Measurements from ENCODE around the gene RAB41.
"Not testable (repeated sequence)": the region's sequence is repeated elsewhere in the genome, so short reads cannot be mapped to it uniquely, and the experiment has no call there.

Gene RAB41

GRCh38 chrX:70264784-70265183 lies 17.2 kb upstream of the RAB41 start:
- no peak for TF ChIP-seq ZNF274 (IDR thresholded peaks at IDR 0.05; ENCODE audit: low read depth, low read length)
- H3K4me3 ChIP-seq (ENCODE audit: low read length) = no peak overlapping the region

GRCh38 chrX:70268034-70268433 lies 13.9 kb upstream of the RAB41 start, which contains the start of gene ARR3:
ARR3 (plus strand) TSS chrX:70268334; CDS start chrX:70269386, 1,052 bp downstream.
- TF ChIP-seq ZNF274 (IDR thresholded peaks at IDR 0.05; ENCODE audit: low read depth, low read length) = no peak
- H3K4me3 ChIP-seq (ENCODE audit: low read length) = no peak within 1 kb of the TSS

GRCh38 chrX:70274029-70274428 lies 7.9 kb upstream of the RAB41 start:
- not testable (repeated sequence) for H3K4me3 ChIP-seq (ENCODE audit: low read length)

- H3K4me3 ChIP-seq (ENCODE audit: low read length) = no peak overlapping the region
- no peak for TF ChIP-seq ZNF274 (IDR thresholded peaks at IDR 0.05; ENCODE audit: low read depth, low read length)
These were observed 2.9 kb upstream of the RAB41 start for GRCh38 chrX:70279081-70279480.

- H3K4me3 ChIP-seq (ENCODE audit: low read length) = no peak overlapping the region
- no peak for TF ChIP-seq ZNF274 (IDR thresholded peaks at IDR 0.05; ENCODE audit: low read depth, low read length)
These were observed 1.4 kb upstream of the RAB41 start for GRCh38 chrX:70280573-70280972.

- H3K4me3 ChIP-seq (ENCODE audit: low read length) = peak overlapping the region; percentile 61
- no peak for TF ChIP-seq ZNF274 (IDR thresholded peaks at IDR 0.05; ENCODE audit: low read depth, low read length)
These were observed 7.3 kb downstream of the RAB41 start for GRCh38 chrX:70289168-70289792.

GRCh38 chrX:70289793-70290770 lies 8.1 kb downstream of the RAB41 start, which contains the start of the genes KIF4A and PDZD11:
KIF4A (plus strand) TSS chrX:70290104; CDS start chrX:70290459, 355 bp downstream.
PDZD11 (minus strand) TSS chrX:70289927; CDS start chrX:70289341, 586 bp downstream.
- peak within 1 kb of the TSS; percentile 61 for H3K4me3 ChIP-seq (ENCODE audit: low read length)
- TF ChIP-seq ZNF274 (IDR thresholded peaks at IDR 0.05; ENCODE audit: low read depth, low read length) = no peak

GRCh38 chrX:70292788-70293187 lies 10.8 kb downstream of the RAB41 start:
- no peak overlapping the region for H3K4me3 ChIP-seq (ENCODE audit: low read length)
- no peak for TF ChIP-seq ZNF274 (IDR thresholded peaks at IDR 0.05; ENCODE audit: low read depth, low read length)

GRCh38 chrX:70293621-70294020 lies 11.6 kb downstream of the RAB41 start:
- no peak for TF ChIP-seq ZNF274 (IDR thresholded peaks at IDR 0.05; ENCODE audit: low read depth, low read length)

GRCh38 chrX:70301716-70302115 lies 19.7 kb downstream of the RAB41 start:
- TF ChIP-seq ZNF274 (IDR thresholded peaks at IDR 0.05; ENCODE audit: low read depth, low read length) = no peak
- H3K4me3 ChIP-seq (ENCODE audit: low read length) = no peak overlapping the region

More at GRCh38 chrX:70293621-70294020, 11.6 kb downstream of the RAB41 start:
- H3K4me3 ChIP-seq (ENCODE audit: low read length) = no peak overlapping the region

GRCh38 chrX:70313503-70313902 lies 31.5 kb downstream of the RAB41 start:
- TF ChIP-seq ZNF274 (IDR thresholded peaks at IDR 0.05; ENCODE audit: low read depth, low read length) = no peak
- H3K4me3 ChIP-seq (ENCODE audit: low read length) = no peak overlapping the region

GRCh38 chrX:70322784-70323183 lies 40.8 kb downstream of the RAB41 start:
- TF ChIP-seq ZNF274 (IDR thresholded peaks at IDR 0.05; ENCODE audit: low read depth, low read length) = no peak
- H3K4me3 ChIP-seq (ENCODE audit: low read length) = no peak overlapping the region

GRCh38 chrX:70323628-70324027 lies 41.7 kb downstream of the RAB41 start:
- not testable (repeated sequence) for H3K4me3 ChIP-seq (ENCODE audit: low read length)

- no peak for TF ChIP-seq ZNF274 (IDR thresholded peaks at IDR 0.05; ENCODE audit: low read depth, low read length)
- no peak overlapping the region for H3K4me3 ChIP-seq (ENCODE audit: low read length)
These were observed 42.4 kb downstream of the RAB41 start for GRCh38 chrX:70324326-70324725.

- no peak overlapping the region for H3K4me3 ChIP-seq (ENCODE audit: low read length)
- TF ChIP-seq ZNF274 (IDR thresholded peaks at IDR 0.05; ENCODE audit: low read depth, low read length) = no peak
These were observed 49.2 kb downstream of the RAB41 start for GRCh38 chrX:70331161-70331560.
